Fibroblast of skin of right biceps (primary cell): ENCODE data around the gene UHRF1.
"Not testable (repeated sequence)": the region's sequence is repeated elsewhere in the genome, so short reads cannot be mapped to it uniquely, and the experiment has no call there.

Experiments
- DNase-seq: peaks from one replicate; pipeline ENCODE4 v3.0.0-alpha.2; 2013

The UHRF1 gene

GRCh38 chr19:4938461-4938860 is 29.2 kb downstream of the UHRF1 start:
- DNase-seq: not testable (repeated sequence)

GRCh38 chr19:4939466-4939865 is 30.2 kb downstream of the UHRF1 start:
- DNase-seq: no peak

- DNase-seq: not testable (repeated sequence)
Measured at GRCh38 chr19:4941638-4942169, 32.4 kb downstream of the UHRF1 start.

- not testable (repeated sequence) for DNase-seq
Measured at GRCh38 chr19:4950650-4951049, 41.3 kb downstream of the UHRF1 start.

- DNase-seq: no peak
Measured at GRCh38 chr19:4951656-4952055, 42.4 kb downstream of the UHRF1 start.

GRCh38 chr19:4952945-4953344 is 43.6 kb downstream of the UHRF1 start:
- no peak for DNase-seq

- not testable (repeated sequence) for DNase-seq
Measured at GRCh38 chr19:4954320-4955149, 45.2 kb downstream of the UHRF1 start.

GRCh38 chr19:4955274-4955673 is 46.0 kb downstream of the UHRF1 start:
- DNase-seq: no peak

GRCh38 chr19:4957981-4958380 is 48.7 kb downstream of the UHRF1 start:
- DNase-seq: no peak

GRCh38 chr19:4962085-4962619 is 52.9 kb downstream of the UHRF1 start:
- no peak for DNase-seq

GRCh38 chr19:4965061-4965460 is 55.8 kb downstream of the UHRF1 start:
- no peak for DNase-seq

GRCh38 chr19:4966591-4966990 is 57.3 kb downstream of the UHRF1 start:
- DNase-seq: no peak

GRCh38 chr19:4967738-4968461 is 58.6 kb downstream of the UHRF1 start:
- DNase-seq: peak; percentile 43

GRCh38 chr19:4968462-4969291 is 59.4 kb downstream of the UHRF1 start, which contains the start of gene KDM4B:
KDM4B (plus strand) TSS chr19:4969113; CDS start chr19:5032891, 63,778 bp downstream.
- DNase-seq: peak; percentile 100

GRCh38 chr19:4969292-4969771 is 60.0 kb downstream of the UHRF1 start:
- no peak for DNase-seq

- DNase-seq: no peak
Measured at GRCh38 chr19:4969772-4970531, 60.7 kb downstream of the UHRF1 start.

GRCh38 chr19:4970558-4971423 is 61.5 kb downstream of the UHRF1 start:
- no peak for DNase-seq

GRCh38 chr19:4971424-4971793 is 62.1 kb downstream of the UHRF1 start:
- DNase-seq: no peak

- DNase-seq: no peak
Measured at GRCh38 chr19:4971816-4972495, 62.7 kb downstream of the UHRF1 start.
